ENCODE results near the gene CDKN2B.

DNA sequence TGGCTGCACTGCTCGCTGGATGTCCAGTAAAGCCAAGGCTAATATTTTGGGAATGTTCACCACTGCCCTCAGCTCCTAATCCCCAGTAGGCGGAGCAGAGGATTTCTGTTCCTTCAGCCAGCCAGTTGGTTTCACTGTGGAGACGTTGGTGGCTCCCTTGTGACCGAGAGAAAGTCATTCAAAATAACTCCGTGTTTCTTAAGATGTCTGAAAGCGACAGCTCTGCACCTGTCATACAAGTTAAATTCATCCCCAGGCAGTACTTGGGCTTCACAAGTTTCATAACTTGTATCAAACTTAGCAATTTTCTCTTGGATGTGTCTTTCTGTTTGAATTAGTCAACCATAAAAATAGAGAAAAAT, 382 bp upstream of the CDKN2B start:
- TF ChIP-seq CTCF (IDR thresholded peaks at IDR 0.05) (no peak), POLR2A (IDR thresholded peaks at IDR 0.05) (no peak)

Data from ovary (tissue), 3 donors.